BE2C (cell line): ENCODE data around the gene UBE2A.

Experiments used
- DNase-seq: peaks from one replicate; pipeline ENCODE4 v3.0.0-alpha.2; 2020
- H3K27me3 ChIP-seq: fragments of 250-450 bp; sonication (Bioruptor Pico); 2 replicates; pipeline ENCODE4 v1.5.1; 2020; ENCODE audit warnings: mild to moderate bottlenecking
- H3K36me3 ChIP-seq: fragments of 250-450 bp; sonication (Bioruptor Pico); 2 replicates; pipeline ENCODE4 v1.5.1; 2020; ENCODE audit warnings: mild to moderate bottlenecking
- H3K4me1 ChIP-seq: fragments of 250-450 bp; sonication (Bioruptor Pico); 2 replicates; pipeline ENCODE4 v1.5.1; 2020
- H3K4me3 ChIP-seq: 2 replicates; pipeline ENCODE4 v1.5.1; 2011; ENCODE audit warnings: low read depth, low read length
- H3K9me3 ChIP-seq: fragments of 250-450 bp; sonication (Bioruptor Pico); 2 replicates; pipeline ENCODE4 v1.5.1; 2020
- TF ChIP-seq, protein P1 (sequence below): IDR thresholded peaks from 2 replicates; pipeline ENCODE4 v1.5.1; 2012; ENCODE audit warnings: mild to moderate bottlenecking, low read depth, low read length

UBE2A gene

DNA sequence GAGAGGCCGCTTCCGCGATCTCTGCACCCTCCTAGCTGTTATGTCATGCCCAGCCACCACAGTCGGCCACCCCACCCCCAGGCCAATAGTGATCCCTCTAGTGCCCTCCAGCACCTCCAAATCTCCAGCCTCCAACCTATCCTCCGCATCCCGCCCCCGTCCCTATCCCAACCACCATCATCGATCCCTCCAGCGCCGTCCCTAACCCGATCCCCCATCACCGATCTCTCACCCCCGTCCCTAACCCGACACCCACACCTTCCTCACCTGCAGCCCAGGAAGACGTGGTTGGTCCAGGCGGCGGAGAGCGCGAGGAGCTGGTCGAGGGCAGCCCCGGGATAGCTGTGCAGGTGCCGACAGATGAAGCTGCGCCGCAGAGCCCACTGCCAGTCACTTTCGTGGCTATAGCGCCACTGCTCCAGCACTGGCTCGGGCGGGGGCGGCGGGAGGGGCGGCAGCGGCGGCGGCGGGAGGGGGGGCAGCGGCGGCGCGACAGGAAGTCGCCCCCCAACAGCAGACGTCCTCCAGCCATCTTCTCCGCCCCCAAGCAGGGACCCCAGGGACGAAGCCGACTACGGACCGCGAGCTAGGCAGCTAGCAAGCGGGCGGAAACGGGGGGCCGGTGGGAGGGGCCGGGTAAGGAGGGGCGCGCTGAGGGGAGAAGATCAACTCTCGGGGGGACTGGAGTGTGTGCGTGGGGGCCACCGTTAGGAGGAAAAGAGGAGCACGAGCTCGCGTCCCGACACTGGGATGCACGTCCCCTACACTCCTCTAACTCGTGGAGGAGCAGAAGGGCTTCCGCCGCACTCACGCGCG, 31.3 kb downstream of the UBE2A start:
- TF ChIP-seq, protein P1, sequence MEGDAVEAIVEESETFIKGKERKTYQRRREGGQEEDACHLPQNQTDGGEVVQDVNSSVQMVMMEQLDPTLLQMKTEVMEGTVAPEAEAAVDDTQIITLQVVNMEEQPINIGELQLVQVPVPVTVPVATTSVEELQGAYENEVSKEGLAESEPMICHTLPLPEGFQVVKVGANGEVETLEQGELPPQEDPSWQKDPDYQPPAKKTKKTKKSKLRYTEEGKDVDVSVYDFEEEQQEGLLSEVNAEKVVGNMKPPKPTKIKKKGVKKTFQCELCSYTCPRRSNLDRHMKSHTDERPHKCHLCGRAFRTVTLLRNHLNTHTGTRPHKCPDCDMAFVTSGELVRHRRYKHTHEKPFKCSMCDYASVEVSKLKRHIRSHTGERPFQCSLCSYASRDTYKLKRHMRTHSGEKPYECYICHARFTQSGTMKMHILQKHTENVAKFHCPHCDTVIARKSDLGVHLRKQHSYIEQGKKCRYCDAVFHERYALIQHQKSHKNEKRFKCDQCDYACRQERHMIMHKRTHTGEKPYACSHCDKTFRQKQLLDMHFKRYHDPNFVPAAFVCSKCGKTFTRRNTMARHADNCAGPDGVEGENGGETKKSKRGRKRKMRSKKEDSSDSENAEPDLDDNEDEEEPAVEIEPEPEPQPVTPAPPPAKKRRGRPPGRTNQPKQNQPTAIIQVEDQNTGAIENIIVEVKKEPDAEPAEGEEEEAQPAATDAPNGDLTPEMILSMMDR, result no peak
- Histone ChIP-seq H3K36me3 (no peaks in the 10 kb centered on the region; the same call in 1 of the 2 replicates), H3K9me3 (no peaks in the 10 kb centered on the region)

DNA sequence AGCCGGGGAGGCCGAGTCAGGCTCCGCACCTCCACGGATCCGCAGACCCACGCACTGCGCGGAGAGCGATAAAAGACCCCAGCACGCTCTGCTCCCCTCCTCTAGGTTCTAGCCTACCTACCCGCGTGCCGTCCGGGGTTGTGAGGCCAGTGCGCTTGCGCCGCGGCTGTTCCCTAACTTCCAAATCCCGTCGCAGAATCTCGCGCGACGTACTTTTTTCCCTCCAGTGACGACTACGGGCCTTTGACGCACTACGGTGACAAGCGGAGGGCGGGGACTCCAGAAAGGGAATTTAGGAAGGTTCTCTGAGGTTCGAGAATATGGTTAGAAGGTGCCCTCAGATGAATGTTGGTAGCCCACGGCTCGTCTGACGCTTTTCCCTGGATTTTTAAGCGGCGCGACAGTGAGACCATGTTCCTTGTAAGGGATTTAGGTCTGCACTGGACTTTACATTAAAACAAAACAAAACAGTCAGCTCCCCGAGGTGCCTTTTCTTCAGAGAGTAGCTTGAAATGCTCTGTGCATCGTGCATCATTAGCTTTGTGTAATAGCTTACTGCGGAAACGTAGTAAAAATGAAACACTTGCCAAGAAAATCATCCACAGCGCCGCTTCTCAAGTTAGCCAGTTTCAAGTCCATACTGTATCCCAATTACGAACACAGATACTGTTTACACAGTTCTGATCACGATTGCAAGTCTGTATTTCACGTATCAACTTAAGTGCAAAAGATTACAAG, 32.1 kb downstream of the UBE2A start, which contains the start of gene NKRF:
TSS of gene NKRF (minus strand) at position 145 of the 738 bp plus-strand sequence.
- TF ChIP-seq, protein P1, result no peak
- peak within 1 kb of the TSS; percentile 77 for H3K4me3 ChIP-seq
- H3K4me1 ChIP-seq, result no peaks in the 10 kb centered on the region
- no peaks in the 10 kb centered on the region; the same call in 1 of the 2 replicates for H3K36me3 ChIP-seq
- DNase-seq, result peak; percentile 92
- H3K9me3 ChIP-seq, result no peaks in the 10 kb centered on the region
- no peaks in the 10 kb centered on the region for H3K27me3 ChIP-seq

More for the DNA sequence above, 31.3 kb downstream of the UBE2A start:
- peak overlapping the region; percentile 77 for H3K4me3 ChIP-seq
- peak; percentile 29 for DNase-seq
- no peaks in the 10 kb centered on the region for H3K27me3 ChIP-seq
- no peaks in the 10 kb centered on the region for H3K4me1 ChIP-seq

DNA sequence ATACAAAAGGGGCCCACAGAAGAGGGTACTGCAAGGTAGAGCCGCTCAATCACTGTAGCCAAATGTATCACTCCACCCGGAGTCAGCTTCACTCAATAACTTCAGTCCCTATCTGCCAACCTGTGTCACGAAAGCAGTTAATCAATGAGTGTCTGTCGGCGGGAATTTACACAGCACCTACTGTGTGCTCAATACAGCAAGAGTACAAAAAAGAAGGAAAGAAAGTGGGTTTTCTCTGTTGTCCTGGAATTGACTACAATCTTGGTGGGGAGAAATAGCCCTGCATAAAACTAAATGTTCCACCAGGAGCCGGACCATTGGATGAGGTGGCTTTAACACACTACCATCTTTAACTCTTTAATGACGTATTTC, 32.6 kb downstream of the UBE2A start:
- TF ChIP-seq, protein P1, result no peak
- peak overlapping the region; percentile 77 for H3K4me3 ChIP-seq
- H3K9me3 ChIP-seq, result no peaks in the 10 kb centered on the region
- no peaks in the 10 kb centered on the region; the same call in 1 of the 2 replicates for H3K36me3 ChIP-seq
- no peak for DNase-seq
- H3K27me3 ChIP-seq, result no peaks in the 10 kb centered on the region
- H3K4me1 ChIP-seq, result no peaks in the 10 kb centered on the region

DNA sequence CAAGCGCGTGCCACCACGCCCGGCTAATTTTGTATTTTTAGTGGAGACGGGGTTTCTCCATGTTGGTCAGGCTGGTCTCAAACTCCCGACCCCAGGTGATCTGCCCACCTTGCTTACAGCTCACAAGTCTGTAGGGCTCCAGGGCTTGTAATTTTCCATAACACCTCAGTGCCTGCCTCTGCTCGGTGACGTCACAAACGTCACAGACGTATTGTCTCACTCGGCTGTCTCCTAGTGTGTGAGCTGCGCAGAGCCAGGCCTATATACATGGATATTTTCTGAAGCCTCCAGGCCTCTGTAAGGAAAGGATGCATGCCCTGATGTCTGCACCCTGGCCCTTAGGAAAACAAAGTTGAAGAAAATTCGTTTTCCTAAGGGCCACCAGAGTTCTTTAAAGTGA, 40.4 kb downstream of the UBE2A start:
- Histone ChIP-seq H3K4me1 (no peaks in the 10 kb centered on the region), H3K27me3 (no peaks in the 10 kb centered on the region), H3K36me3 (no peaks in the 10 kb centered on the region), H3K9me3 (no peaks in the 10 kb centered on the region), H3K4me3 (no peak overlapping the region)
- TF ChIP-seq, protein P1, result no peak
- no peak for DNase-seq

DNA sequence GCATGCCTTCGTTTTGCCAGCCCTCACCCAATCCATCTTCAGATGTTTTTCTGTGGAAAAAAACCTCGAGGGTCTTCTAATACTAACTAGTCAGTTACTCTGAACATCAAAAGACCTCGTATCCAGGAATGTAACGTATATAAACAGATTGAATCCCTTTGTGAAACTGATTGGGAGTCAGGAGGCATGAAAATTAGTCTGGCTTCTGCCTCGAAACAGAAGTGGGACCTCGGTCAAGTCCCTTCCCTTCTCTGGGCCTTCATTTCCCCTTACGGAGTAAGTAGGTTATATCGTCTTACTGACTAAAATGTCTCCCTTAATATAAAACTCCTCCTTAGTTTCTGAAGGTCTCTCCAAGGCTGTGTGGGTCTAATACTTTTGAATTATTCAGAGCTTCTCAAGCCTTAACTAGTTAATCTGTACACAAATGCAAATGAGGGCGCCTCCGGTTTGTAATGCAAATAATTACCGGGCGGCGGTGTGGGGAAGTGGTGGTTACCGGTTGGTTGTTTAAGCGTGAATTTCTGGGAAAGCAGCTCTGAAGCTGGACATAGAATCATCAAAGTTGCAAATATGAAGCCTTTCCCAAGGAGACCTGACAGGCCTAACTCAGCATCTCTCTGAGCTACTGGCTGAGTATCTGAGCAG, 43.3 kb downstream of the UBE2A start:
- no peaks in the 10 kb centered on the region for H3K27me3 ChIP-seq
- H3K4me3 ChIP-seq, result no peak overlapping the region
- TF ChIP-seq, protein P1, result no peak
- DNase-seq, result no peak
- no peaks in the 10 kb centered on the region for H3K4me1 ChIP-seq
- no peaks in the 10 kb centered on the region for H3K9me3 ChIP-seq
- H3K36me3 ChIP-seq, result no peaks in the 10 kb centered on the region
